GM21528 (cell line): ENCODE results near the gene PAK6.

ENCODE experiments used
- ATAC-seq: cut with Tn5 transposase; IDR thresholded peaks from one replicate; pipeline ENCODE4 v1.9.1; 2021; ENCODE audit warnings: mild to moderate bottlenecking, moderate library complexity; ENCODE audit not compliant: unreplicated experiment, low FRiP score

The PAK6 gene

DNA sequence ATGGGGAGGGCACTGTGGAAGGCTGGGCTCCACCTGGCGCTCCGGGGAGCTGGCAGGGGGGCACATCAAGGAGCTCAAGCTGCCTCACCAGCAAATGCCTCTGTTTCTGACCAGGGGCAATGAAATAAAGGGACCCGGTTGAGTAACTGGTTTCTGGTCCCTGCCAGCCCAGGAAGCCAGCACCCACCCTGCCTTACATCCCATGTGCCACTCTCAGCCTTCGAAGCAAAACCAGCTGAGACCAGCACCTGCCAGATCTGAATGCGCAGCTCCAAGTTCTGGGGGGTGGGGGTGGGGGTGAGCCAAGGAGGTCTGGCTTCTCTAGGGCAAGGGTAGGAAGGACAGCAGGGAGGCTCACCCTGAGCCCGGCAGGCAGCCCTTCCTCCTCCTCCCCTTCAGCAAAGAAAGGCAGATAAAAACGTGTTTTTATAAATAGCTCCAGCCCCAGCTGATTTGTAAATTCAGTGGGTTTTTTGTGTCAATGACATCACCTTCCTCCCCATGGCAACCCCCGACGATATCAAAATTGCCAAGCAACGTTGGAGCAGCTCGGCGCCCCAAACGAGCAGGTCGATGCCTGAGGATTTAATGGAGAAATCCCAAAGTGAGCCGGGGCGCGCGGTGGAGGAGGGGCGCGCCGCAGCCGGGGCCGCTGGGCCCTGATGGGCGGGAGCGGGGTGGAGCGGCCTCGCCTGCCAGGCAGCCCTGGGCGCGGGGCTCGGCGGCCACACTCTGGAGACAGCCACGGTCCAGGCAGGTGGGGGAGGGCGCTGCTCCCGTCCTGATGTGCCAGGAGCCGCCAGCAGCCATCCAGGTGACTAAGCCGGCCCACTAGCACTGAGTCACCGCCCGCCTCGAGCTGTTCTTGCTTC is at the start of gene PAK6:
PAK6 (plus strand) TSS at position 532 of the 872 bp plus-strand sequence. CDS start 25,723 bp downstream, outside the sequence.
- ATAC-seq, result no peak

GRCh38 chr15:40190591-40190990 is 48.3 kb upstream of the PAK6 start:
- ATAC-seq, result no peak

DNA sequence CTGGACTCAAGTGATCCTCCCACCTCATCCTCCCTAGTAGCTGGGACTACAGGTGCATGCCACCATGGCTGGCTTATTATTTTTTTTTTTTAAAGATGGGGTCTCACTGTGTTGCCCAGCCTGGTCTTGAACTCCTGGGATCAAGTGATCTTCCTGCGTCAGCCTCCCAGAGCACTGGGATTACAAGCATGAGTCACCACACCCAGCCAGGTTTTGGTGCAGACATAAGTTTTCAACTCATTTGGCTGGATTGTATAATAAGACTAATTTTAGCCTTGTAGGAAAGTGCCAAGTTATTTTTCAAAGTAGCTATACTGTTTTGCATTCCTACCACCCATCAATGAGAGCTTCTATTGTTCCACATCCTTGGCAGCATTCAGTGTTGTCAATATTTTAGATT is 45.9 kb upstream of the PAK6 start:
- ATAC-seq, result no peak

DNA sequence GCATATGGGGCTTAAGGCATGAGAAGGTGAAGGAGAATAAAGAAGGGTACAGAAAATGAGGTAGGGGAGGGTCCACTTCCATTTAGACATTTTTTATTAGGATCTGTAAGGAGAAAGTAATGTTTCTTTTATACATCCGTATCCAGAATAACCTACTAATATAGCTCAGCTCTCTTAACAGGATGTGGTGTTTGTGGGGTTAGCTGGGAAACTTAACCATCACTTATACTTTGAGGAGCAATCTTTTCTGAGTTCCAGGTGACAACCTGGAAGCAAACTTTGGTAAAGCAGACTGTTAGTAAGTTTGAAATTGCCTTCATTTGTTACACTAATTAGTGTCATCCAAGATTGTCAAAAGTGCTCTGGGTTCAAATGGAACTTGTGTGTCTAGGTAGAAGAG is 41.4 kb upstream of the PAK6 start:
- no peak for ATAC-seq

GRCh38 chr15:40198355-40199085 is 40.3 kb upstream of the PAK6 start:
- no peak for ATAC-seq

DNA sequence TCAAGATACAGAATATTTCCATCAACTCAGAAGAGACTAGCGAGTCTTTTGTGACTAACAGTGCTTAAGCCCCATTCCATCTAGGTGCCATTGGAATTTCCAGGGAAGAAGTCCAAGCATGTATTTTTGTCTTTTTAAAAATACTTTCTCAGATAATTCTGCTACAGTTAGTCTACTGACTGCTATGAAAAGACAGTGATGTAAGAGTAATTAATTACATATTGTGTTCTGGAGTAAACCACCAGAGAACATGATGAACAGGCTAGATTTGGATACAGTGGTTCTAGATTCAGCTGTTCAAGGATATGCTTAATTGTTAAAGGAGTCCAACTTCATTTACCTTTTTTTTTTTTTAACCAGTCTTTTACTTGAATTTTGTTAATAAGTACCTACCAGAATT is 34.8 kb upstream of the PAK6 start:
- ATAC-seq, result no peak

- no peak for ATAC-seq
These were observed 21.6 kb upstream of the PAK6 start for GRCh38 chr15:40217166-40217824.

GRCh38 chr15:40219801-40220200 is 19.1 kb upstream of the PAK6 start:
- no peak for ATAC-seq

DNA sequence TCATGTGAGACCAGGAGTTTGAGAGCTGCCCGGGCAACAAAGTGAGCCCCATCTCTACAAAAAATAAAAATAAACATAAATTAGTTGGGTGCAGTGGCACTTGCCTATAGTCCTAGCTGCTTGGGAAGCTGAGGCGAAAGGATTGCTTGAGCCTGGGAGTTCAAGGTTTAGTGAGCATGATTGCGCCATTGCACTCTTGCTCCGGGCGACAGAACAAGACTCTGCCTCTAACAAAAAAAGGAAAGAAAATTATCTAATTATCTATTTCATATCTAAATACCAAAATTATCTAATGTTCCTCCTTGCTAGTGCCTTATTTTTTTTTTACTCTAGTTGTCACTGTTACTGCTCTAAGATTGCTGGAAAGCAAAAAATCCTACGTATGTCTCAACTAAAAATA is 16.7 kb upstream of the PAK6 start:
- no peak for ATAC-seq

GRCh38 chr15:40226736-40227135 is 12.1 kb upstream of the PAK6 start:
- no peak for ATAC-seq

DNA sequence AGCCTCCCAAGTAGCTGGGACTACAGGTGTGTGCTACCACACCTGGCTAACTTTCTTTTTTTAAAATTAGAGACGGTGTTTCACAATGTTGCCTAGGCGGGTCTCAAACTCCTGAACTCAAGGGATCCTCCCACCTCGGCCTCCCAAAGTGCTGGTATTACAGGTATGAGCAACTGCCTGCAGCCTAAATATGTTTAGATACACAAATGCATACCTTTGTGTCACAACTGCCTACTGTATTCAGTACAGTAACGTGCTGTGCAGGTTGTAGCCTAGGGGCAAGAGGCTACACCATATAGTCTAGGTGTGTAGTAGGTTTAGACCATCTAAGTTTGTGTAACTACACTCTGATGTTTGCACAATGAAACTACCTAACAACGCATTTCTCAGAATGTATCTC is 9.5 kb upstream of the PAK6 start:
- no peak for ATAC-seq

DNA sequence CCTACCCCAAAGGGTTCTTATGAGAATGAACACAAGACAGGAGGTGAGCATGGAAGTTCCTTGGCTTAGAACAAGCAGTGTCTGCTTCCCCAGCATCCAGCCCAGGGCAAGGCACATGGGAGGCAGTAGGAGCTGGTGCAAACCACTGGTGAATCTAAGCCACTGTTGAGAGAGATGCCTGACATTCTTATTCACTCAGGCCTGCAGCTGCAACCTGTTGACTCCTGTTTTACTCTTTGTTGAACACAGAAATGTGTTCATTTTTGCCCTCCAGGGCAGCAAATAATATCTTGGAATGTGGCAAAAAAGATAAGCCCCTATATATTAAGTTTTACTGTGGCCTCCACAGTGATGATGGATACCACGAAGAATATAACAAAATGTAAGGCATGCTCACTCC is 8.9 kb upstream of the PAK6 start:
- ATAC-seq, result no peak

GRCh38 chr15:40232625-40233070 is 6.2 kb upstream of the PAK6 start:
- no peak for ATAC-seq

GRCh38 chr15:40233727-40234577 is 4.9 kb upstream of the PAK6 start:
- no peak for ATAC-seq

- no peak for ATAC-seq
These were observed 4.1 kb upstream of the PAK6 start for GRCh38 chr15:40234783-40235182.

DNA sequence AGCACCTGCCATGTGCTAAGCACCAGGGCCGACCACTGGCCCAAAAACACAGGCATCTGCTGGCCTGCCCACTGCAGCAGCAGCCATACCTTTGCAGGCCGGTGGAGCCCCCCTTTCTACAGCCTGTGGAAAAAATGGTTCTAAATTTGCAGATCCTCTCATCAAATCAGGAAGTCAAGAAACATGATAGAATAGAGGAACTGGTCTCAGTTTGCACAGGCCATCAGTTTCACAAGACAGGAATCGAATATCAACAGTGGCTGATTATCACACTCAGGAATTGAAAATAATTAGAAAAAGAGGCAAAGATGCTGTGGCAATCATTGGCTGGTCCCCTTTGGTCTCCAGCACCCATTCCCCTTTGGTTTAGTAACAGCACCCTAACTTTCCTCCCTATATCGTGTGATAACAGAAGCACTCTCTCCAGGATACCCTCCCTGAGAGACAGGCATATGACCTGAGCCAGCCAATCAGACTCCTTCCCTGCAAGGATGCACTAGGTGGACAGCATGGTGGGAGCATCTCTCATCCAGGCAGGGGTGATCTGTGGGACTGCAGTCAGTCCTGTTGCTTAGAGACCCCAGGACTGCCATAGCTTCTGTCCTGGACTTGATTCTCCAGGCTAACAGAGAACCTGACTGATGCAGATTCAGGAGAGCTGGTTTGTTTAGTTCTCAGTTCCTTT is 3.5 kb upstream of the PAK6 start:
- ATAC-seq, result no peak

DNA sequence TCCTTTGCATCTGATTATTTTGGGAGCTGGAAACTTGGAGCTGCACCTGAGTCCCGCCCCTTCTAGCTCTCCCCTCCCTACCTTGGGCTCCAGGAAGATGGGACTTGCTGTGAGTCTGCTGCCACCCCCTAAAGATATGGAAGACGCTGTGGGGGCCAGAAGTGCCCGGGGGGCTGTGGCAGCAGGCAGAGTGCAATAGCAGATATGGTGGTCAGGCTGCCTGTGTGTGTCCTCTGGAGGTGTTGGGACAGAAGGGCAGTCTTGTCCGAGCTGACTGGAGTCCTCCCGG is 485 bp downstream of the PAK6 start:
- no peak for ATAC-seq

GRCh38 chr15:40239693-40240618 is 1.1 kb downstream of the PAK6 start:
- no peak for ATAC-seq
